GM21515 (cell line): ENCODE measurements around the gene LEKR1.
"Not testable (repeated sequence)": the region's sequence is repeated elsewhere in the genome, so short reads cannot be mapped to it uniquely, and the experiment has no call there.

Experiments
- ATAC-seq: cut with Tn5 transposase; IDR thresholded peaks from one replicate; pipeline ENCODE4 v1.9.1; 2021; ENCODE audit not compliant: unreplicated experiment

The LEKR1 gene

GRCh38 chr3:156897851-156898250, 71.7 kb downstream of the LEKR1 start:
- not testable (repeated sequence) for ATAC-seq

- no peak for ATAC-seq
Measured at GRCh38 chr3:156898296-156898880, 72.2 kb downstream of the LEKR1 start.

GRCh38 chr3:156899951-156900350, 73.8 kb downstream of the LEKR1 start:
- no peak for ATAC-seq

GRCh38 chr3:156902916-156903315, 76.8 kb downstream of the LEKR1 start:
- no peak for ATAC-seq

- no peak for ATAC-seq
Measured at GRCh38 chr3:156906275-156906674, 80.1 kb downstream of the LEKR1 start.

- ATAC-seq: no peak
Measured at GRCh38 chr3:156908398-156908797, 82.2 kb downstream of the LEKR1 start.

GRCh38 chr3:156910022-156910421, 83.9 kb downstream of the LEKR1 start:
- no peak for ATAC-seq

GRCh38 chr3:156910831-156911230, 84.7 kb downstream of the LEKR1 start:
- not testable (repeated sequence) for ATAC-seq

GRCh38 chr3:156914300-156914699, 88.1 kb downstream of the LEKR1 start:
- not testable (repeated sequence) for ATAC-seq

GRCh38 chr3:156915372-156915771, 89.2 kb downstream of the LEKR1 start:
- no peak for ATAC-seq

GRCh38 chr3:156918746-156919145, 92.6 kb downstream of the LEKR1 start:
- ATAC-seq: no peak

GRCh38 chr3:156919818-156920217, 93.7 kb downstream of the LEKR1 start:
- no peak for ATAC-seq

- ATAC-seq: no peak
Measured at GRCh38 chr3:156920399-156920798, 94.2 kb downstream of the LEKR1 start.

- ATAC-seq: no peak
Measured at GRCh38 chr3:156923349-156923748, 97.2 kb downstream of the LEKR1 start.

GRCh38 chr3:156938724-156939123, 112.6 kb downstream of the LEKR1 start:
- no peak for ATAC-seq

- ATAC-seq: no peak
Measured at GRCh38 chr3:156939315-156939714, 113.2 kb downstream of the LEKR1 start.

- ATAC-seq: no peak
Measured at GRCh38 chr3:156941311-156941710, 115.2 kb downstream of the LEKR1 start.

GRCh38 chr3:156948402-156949210, 122.5 kb downstream of the LEKR1 start:
- no peak for ATAC-seq

GRCh38 chr3:156952011-156952410, 125.9 kb downstream of the LEKR1 start:
- ATAC-seq: no peak

- peak; percentile 87 for ATAC-seq
Measured at GRCh38 chr3:156957715-156958114, 131.6 kb downstream of the LEKR1 start.

GRCh38 chr3:156963096-156963495, 136.9 kb downstream of the LEKR1 start:
- ATAC-seq: no peak

- ATAC-seq: no peak
Measured at GRCh38 chr3:156964577-156964976, 138.4 kb downstream of the LEKR1 start.

GRCh38 chr3:156966349-156966748, 140.2 kb downstream of the LEKR1 start:
- not testable (repeated sequence) for ATAC-seq
